Trophoblast cell (in vitro differentiated cells and primary cell): ENCODE measurements around the gene CLIC2.
A peak's percentile ranks its signal among the peaks of the same experiment; 100 is the strongest.

Experiments
- DNase-seq, 2 donors: peaks; one replicate each; pipeline ENCODE4 v3.0.0-alpha.2; 2016
- H2AFZ ChIP-seq: 2 replicates; pipeline ENCODE4 v1.6.1; 2013; ENCODE audit warnings: low read length, moderate library complexity, mild to moderate bottlenecking; ENCODE audit not compliant: insufficient read depth, poor library complexity
- H2AK5ac ChIP-seq: 2 replicates; pipeline ENCODE4 v1.6.1; 2013; ENCODE audit warnings: mild to moderate bottlenecking, low read length
- H2BK120ac ChIP-seq: 2 replicates; pipeline ENCODE4 v1.6.1; 2013; ENCODE audit warnings: low read length, mild to moderate bottlenecking, moderate library complexity; ENCODE audit not compliant: insufficient read depth, poor library complexity
- H2BK12ac ChIP-seq: 2 replicates; pipeline ENCODE4 v1.6.1; 2013; ENCODE audit warnings: mild to moderate bottlenecking, low read length, moderate library complexity
- H2BK5ac ChIP-seq: 2 replicates; pipeline ENCODE4 v1.6.1; 2013; ENCODE audit warnings: low read length, low read depth, moderate library complexity, mild to moderate bottlenecking; ENCODE audit not compliant: poor library complexity
- H3K14ac ChIP-seq: 2 replicates; pipeline ENCODE4 v1.6.1; 2013; ENCODE audit warnings: mild to moderate bottlenecking, low read length
- H3K18ac ChIP-seq: 2 replicates; pipeline ENCODE4 v1.6.1; 2013; ENCODE audit warnings: mild to moderate bottlenecking, low read length
- H3K23ac ChIP-seq: 2 replicates; pipeline ENCODE4 v1.6.1; 2013; ENCODE audit warnings: low read length
- H3K27ac ChIP-seq: 2 replicates; pipeline ENCODE4 v1.5.1; 2013; ENCODE audit warnings: low read depth, mild to moderate bottlenecking, inconsistent platforms, low read length, moderate library complexity
- H3K27me3 ChIP-seq: 2 replicates; pipeline ENCODE4 v1.6.1; 2013; ENCODE audit warnings: inconsistent platforms, mild to moderate bottlenecking, low read length, moderate library complexity; ENCODE audit not compliant: insufficient read depth
- H3K36me3 ChIP-seq, 2 experiments: 1 replicate in 1 of 2; 2 replicates in 1 of 2; pipeline ENCODE4 v1.6.1; 2013; ENCODE audit warnings: low read length in 2 of 2, mild to moderate bottlenecking in 2 of 2, moderate library complexity in 1 of 2; ENCODE audit not compliant: insufficient read depth in 2 of 2, control insufficient read depth in 1 of 2
- H3K4ac ChIP-seq: 2 replicates; pipeline ENCODE4 v1.6.1; 2013; ENCODE audit warnings: low read depth, mild to moderate bottlenecking, low read length, moderate library complexity
- H3K4me1 ChIP-seq, 2 experiments: 1 replicate in 1 of 2; 2 replicates in 1 of 2; pipeline ENCODE4 v1.6.1; 2013; ENCODE audit warnings: low read length in 2 of 2, mild to moderate bottlenecking in 2 of 2, moderate library complexity in 1 of 2; ENCODE audit not compliant: insufficient read depth in 2 of 2, control insufficient read depth in 1 of 2
- H3K4me2 ChIP-seq: 2 replicates; pipeline ENCODE4 v1.6.1; 2013; ENCODE audit warnings: inconsistent platforms, mild to moderate bottlenecking, low read length, moderate library complexity
- H3K4me3 ChIP-seq: 2 replicates; pipeline ENCODE4 v1.5.1; 2013; ENCODE audit warnings: mild to moderate bottlenecking, low read depth, low read length, inconsistent platforms
- H3K79me1 ChIP-seq: one replicate; pipeline ENCODE4 v1.6.1; 2013; ENCODE audit warnings: low read length
- H3K79me2 ChIP-seq: 2 replicates; pipeline ENCODE4 v1.6.1; 2013; ENCODE audit warnings: low read length, mild to moderate bottlenecking; ENCODE audit not compliant: control insufficient read depth, insufficient read depth, poor library complexity
- H3K9ac ChIP-seq: 2 replicates; pipeline ENCODE4 v1.6.1; 2013; ENCODE audit warnings: mild to moderate bottlenecking, low read length
- H3K9me3 ChIP-seq: 2 replicates; pipeline ENCODE4 v1.6.1; 2013; ENCODE audit warnings: low read depth, mild to moderate bottlenecking, control low read depth, inconsistent platforms, low read length; ENCODE audit not compliant: insufficient read depth
- H4K12ac ChIP-seq: 2 replicates; pipeline ENCODE4 v1.6.1; 2013; ENCODE audit warnings: low read depth, mild to moderate bottlenecking, low read length, moderate library complexity
- H4K8ac ChIP-seq: 2 replicates; pipeline ENCODE4 v1.6.1; 2013; ENCODE audit warnings: low read depth, mild to moderate bottlenecking, low read length, moderate library complexity
- H4K91ac ChIP-seq: one replicate; pipeline ENCODE4 v1.6.1; 2013; ENCODE audit warnings: low read depth, mild to moderate bottlenecking, low read length, moderate library complexity
- WGBS: extraction: QIAGEN DNeasy Blood & Tissue Kit; methylation state at CpG from one replicate; pipeline ENCODE4 v1.1.7; 2013; ENCODE audit warnings: missing lambda C conversion rate; ENCODE audit not compliant: insufficient read length, insufficient coverage; ENCODE audit errors: extremely low coverage; 5-methylcytosine and 5-hydroxymethylcytosine counted together

CLIC2 gene

DNA sequence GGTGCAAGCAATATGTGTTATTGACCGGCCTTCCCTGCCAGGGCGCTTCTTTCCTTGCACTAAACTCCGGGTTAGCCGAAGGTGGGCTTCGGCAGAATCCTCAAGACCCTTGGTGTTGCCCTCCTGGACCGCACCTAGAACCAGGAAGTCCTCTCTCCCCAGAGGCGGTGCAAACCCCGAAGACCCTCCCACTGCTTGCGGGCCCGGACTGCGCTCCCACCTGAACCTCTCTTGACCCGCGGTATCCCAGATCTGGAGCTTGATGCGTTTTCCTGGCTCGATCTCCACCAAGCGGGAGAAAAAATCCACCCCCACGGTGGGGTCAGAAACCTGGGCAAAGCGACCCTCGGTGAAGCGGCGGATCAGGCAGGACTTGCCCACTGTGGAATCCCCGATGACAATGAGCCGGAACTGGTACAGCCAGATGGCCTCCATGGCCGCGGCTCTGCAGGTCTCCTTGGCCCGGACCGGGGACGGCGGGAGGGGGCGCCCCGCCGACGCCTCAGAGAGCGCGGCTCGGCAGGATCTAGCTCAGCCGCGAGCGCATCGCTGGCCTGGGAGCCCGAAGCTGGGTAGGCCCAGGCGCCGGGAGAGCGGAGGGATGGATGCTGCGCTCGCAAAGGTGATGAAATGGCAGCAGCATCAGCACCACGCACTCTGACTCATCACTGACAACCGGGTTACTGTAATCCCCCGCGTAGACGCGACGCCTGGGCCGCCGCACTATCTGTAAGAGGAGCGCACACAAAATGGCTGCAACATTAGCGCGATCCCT lies 70.4 kb downstream of the CLIC2 start, which contains the start of gene RAB39B:
RAB39B (minus strand) TSS at position 638 of the 775 bp plus-strand sequence; CDS start at position 435, 203 bp downstream.
- Histone ChIP-seq H2AK5ac (no peak within 1 kb of the TSS), H3K79me2 (no peaks in the 10 kb centered on the region), H3K18ac (no peak within 1 kb of the TSS), H3K4me3 (peak within 1 kb of the TSS; percentile 57), H2BK120ac (no peak within 1 kb of the TSS), H3K9me3 (no peaks in the 10 kb centered on the region), H2AFZ (peak within 1 kb of the TSS; percentile 70), H3K14ac (no peak within 1 kb of the TSS), H4K12ac (peak within 1 kb of the TSS; percentile 62), H3K4ac (no peak within 1 kb of the TSS), H3K79me1 (no peaks in the 10 kb centered on the region), H3K9ac (no peak within 1 kb of the TSS), H3K4me2 (peak within 1 kb of the TSS; percentile 68), H3K36me3 (no peaks in the 10 kb centered on the region), H4K91ac (no peak within 1 kb of the TSS), H4K8ac (no peak within 1 kb of the TSS), H3K4me1 (peaks cover 0 to 2% of the 10 kb centered on the region in 2 experiments), H3K23ac (no peak within 1 kb of the TSS), H3K27me3 (no peaks in the 10 kb centered on the region), H2BK12ac (no peak within 1 kb of the TSS), H2BK5ac (no peak within 1 kb of the TSS), H3K27ac (no peak within 1 kb of the TSS)
- no CpG with 5 or more reads among the region's 58 CpGs for WGBS
- DNase-seq: peak; percentile 14 to 36

- Histone ChIP-seq H3K79me2 (no peaks in the 10 kb centered on the region), H3K9me3 (no peaks in the 10 kb centered on the region), H2AK5ac (no peak overlapping the region), H3K4ac (no peak overlapping the region), H3K4me1 (peaks cover 0 to 2% of the 10 kb centered on the region in 2 experiments), H3K36me3 (no peaks in the 10 kb centered on the region), H3K27me3 (no peaks in the 10 kb centered on the region), H3K27ac (no peak overlapping the region), H3K23ac (no peak overlapping the region), H4K8ac (no peak overlapping the region), H3K4me2 (no peak overlapping the region), H3K18ac (no peak overlapping the region), H3K4me3 (no peak overlapping the region), H3K9ac (no peak overlapping the region), H3K14ac (no peak overlapping the region), H2BK5ac (no peak overlapping the region), H4K12ac (no peak overlapping the region), H3K79me1 (no peaks in the 10 kb centered on the region), H2AFZ (no peak overlapping the region), H2BK12ac (no peak overlapping the region), H4K91ac (no peak overlapping the region), H2BK120ac (no peak overlapping the region)
- whole genome bisulfite sequencing: no CpG with 5 or more reads among the region's 5 CpGs
- no peak for DNase-seq
Observed at GRCh38 chrX:155262970-155263754, 71.3 kb downstream of the CLIC2 start.

DNA sequence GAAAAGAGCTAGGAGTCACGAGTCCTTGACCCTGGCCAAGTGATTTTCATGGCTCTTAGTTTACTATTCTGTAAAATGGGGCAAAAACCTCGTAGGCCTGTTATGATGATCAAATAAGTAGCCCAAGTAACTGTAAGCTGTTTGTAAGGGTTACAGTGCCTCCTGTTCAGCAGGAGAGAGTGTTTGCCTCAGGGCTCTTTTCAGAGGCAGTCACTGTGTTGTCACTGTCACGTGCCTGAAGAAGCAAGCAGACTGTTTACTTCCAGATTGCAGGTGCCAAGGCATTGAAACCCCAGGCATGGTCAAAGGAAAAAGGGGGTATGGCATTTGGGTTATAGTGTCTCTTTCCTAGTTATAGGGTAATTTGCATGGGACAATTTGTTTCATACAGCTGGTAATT lies 74.7 kb downstream of the CLIC2 start:
- Histone ChIP-seq H3K27me3 (no peaks in the 10 kb centered on the region), H3K79me2 (no peaks in the 10 kb centered on the region), H4K12ac (no peak overlapping the region), H3K9ac (no peak overlapping the region), H4K91ac (no peak overlapping the region), H2AFZ (no peak overlapping the region), H3K27ac (no peak overlapping the region), H2BK12ac (no peak overlapping the region), H3K4me1 (peaks cover 0 to 2% of the 10 kb centered on the region in 2 experiments), H3K18ac (no peak overlapping the region), H3K36me3 (no peaks in the 10 kb centered on the region), H2BK120ac (no peak overlapping the region), H3K23ac (no peak overlapping the region), H2AK5ac (no peak overlapping the region), H3K14ac (no peak overlapping the region), H3K79me1 (no peaks in the 10 kb centered on the region), H3K4me3 (no peak overlapping the region), H4K8ac (no peak overlapping the region), H3K4ac (no peak overlapping the region), H3K4me2 (no peak overlapping the region), H3K9me3 (no peaks in the 10 kb centered on the region), H2BK5ac (no peak overlapping the region)
- no CpG with 5 or more reads among the region's 3 CpGs for WGBS
- DNase-seq: no peak

DNA sequence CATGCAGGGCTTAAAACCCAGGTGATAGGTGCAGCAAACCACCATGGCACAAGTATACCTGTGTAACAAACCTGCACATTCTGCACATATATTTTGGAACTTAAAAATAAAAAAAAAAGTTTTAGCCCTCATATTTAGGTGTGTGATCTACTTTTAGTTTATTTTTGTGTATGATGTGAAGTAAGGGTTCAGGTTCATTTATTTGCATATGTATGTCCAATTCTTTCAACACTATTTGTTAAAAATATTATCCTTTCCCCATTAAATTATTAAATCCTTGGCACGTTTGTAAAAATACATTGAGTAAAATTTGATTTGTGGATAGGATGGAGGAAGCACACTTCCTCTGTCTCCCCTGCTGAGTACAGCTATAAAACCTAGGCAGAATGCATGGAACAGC lies 83.0 kb downstream of the CLIC2 start:
- Histone ChIP-seq H3K27ac (no peak overlapping the region), H3K36me3 (no peaks in the 10 kb centered on the region), H3K14ac (no peak overlapping the region), H2BK5ac (no peak overlapping the region), H3K4me3 (no peak overlapping the region), H2AFZ (no peak overlapping the region), H3K9ac (no peak overlapping the region), H3K79me2 (no peaks in the 10 kb centered on the region), H3K9me3 (no peaks in the 10 kb centered on the region), H3K18ac (no peak overlapping the region), H3K4me2 (no peak overlapping the region), H2BK120ac (no peak overlapping the region), H3K4ac (no peak overlapping the region), H4K91ac (no peak overlapping the region), H3K4me1 (no peaks in the 10 kb centered on the region), H2AK5ac (no peak overlapping the region), H3K27me3 (no peaks in the 10 kb centered on the region), H4K12ac (no peak overlapping the region), H3K23ac (no peak overlapping the region), H2BK12ac (no peak overlapping the region), H4K8ac (no peak overlapping the region), H3K79me1 (no peaks in the 10 kb centered on the region)
- no peak for DNase-seq
- WGBS: no CpG with 5 or more reads among the region's 1 CpG
